GM10248 (cell line): ENCODE data around the gene TNFRSF11A.

Source experiments
- CTCF ChIA-PET: fragments of 300-600 bp; sonication (Branson Sonifier 250); formaldehyde crosslinking; extraction: SDS; loops from one replicate; lab custom pipeline; 2021; ENCODE audit warnings: antibody characterized with exemption; lab: Yijun Ruan, JAX
- POLR2A ChIA-PET: fragments of 350-650 bp; sonication (Branson Sonifier 250); formaldehyde crosslinking; extraction: SDS; loops from one replicate; lab custom pipeline; 2020; ENCODE audit warnings: antibody characterized with exemption; lab: Yijun Ruan, JAX
- DNase-seq: peaks from one replicate; pipeline ENCODE4 v3.0.0; 2012; ENCODE audit errors: extremely low spot score
- TF ChIP-seq, protein P1 (sequence below): IDR thresholded peaks from 2 replicates; pipeline ENCODE4 v1.5.1; 2012; ENCODE audit warnings: mild to moderate bottlenecking, low read depth; ENCODE audit errors: extremely low read depth, missing control alignments, control extremely low read depth

Gene TNFRSF11A

DNA sequence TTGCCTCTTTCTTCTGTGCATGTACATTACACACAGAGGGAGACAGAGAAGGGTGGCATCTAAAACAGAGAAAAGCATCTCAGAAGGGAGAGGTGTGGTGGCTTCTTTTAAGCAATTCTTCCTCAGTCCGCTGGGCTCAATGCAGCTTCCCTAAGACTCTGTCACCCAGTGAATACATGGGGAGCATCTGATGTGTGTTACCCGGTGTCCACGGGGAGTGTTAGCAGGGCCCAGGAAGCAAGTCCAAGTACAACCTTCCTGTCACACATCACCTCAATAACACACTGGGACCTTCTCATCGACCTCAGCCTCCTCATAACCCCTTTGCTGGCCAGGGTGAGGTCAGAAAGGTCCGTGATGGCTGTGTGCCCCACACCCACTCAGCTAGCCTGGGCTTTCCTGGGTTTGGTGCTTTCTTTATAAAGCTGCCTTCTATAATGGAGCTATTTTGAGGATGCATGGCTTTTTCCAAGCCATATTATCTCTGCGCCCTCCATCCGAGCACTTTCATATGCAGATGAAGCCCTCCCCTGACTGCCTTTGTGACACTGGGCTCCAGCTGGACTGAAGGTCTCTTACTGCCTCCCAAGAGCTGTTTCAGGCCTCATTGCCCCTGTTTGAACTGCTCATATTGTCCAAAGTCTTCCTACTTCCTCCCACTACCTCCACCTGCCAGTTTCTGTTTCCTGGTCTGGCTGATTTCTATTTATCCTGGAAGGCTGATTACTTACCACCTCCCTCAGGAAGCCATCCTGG lies 21.4 kb downstream of the TNFRSF11A start:
- TF ChIP-seq, protein P1, sequence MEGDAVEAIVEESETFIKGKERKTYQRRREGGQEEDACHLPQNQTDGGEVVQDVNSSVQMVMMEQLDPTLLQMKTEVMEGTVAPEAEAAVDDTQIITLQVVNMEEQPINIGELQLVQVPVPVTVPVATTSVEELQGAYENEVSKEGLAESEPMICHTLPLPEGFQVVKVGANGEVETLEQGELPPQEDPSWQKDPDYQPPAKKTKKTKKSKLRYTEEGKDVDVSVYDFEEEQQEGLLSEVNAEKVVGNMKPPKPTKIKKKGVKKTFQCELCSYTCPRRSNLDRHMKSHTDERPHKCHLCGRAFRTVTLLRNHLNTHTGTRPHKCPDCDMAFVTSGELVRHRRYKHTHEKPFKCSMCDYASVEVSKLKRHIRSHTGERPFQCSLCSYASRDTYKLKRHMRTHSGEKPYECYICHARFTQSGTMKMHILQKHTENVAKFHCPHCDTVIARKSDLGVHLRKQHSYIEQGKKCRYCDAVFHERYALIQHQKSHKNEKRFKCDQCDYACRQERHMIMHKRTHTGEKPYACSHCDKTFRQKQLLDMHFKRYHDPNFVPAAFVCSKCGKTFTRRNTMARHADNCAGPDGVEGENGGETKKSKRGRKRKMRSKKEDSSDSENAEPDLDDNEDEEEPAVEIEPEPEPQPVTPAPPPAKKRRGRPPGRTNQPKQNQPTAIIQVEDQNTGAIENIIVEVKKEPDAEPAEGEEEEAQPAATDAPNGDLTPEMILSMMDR = no peak
- ChIA-PET CTCF (interaction anchor here (1.0 to 4.1 kb wide), 2 partner anchors 12 to 16 kb away, joined by 5 to 13 read pairs; no protein-coding TSS in a partner anchor), POLR2A (no interaction called here)
- no peak for DNase-seq

GRCh38 chr18:62347089-62347506 lies 22.0 kb downstream of the TNFRSF11A start:
- TF ChIP-seq, protein P1 = no peak
- ChIA-PET POLR2A (no interaction called here), CTCF (interaction anchor here (4.1 kb wide), 1 partner anchor 12 kb away, joined by 13 read pairs; no protein-coding TSS in a partner anchor)
- no peak for DNase-seq

- TF ChIP-seq, protein P1 = no peak
Observed at GRCh38 chr18:62348474-62348873, 23.4 kb downstream of the TNFRSF11A start.

DNA sequence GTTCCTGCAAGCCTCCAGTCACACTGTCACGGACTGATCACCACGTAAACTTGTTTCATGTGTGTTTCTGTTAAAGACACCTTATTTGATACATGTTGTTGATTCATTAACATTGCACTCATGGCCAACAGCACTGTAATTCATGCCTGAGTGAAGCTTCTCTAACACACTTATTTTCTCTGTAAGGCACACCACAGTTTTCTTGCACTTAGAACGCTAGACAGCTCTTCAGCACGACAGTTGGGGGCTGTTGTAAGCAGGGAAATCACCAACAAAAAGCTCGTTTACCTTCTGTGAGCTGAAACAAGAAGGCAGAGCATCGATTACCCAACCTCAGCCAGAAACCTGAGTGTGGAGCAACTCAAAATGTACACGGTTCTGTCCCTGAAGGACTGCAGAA lies 28.1 kb downstream of the TNFRSF11A start:
- TF ChIP-seq, protein P1 = no peak
- DNase-seq = no peak
- CTCF ChIA-PET = no interaction called here
- POLR2A ChIA-PET = no interaction called here

More at GRCh38 chr18:62348474-62348873, 23.4 kb downstream of the TNFRSF11A start:
- POLR2A ChIA-PET = no interaction called here
- DNase-seq = no peak
- CTCF ChIA-PET = interaction anchor here (0.9 kb wide), 1 partner anchor 77 kb away, joined by 3 read pairs; no protein-coding TSS in a partner anchor

- TF ChIP-seq, protein P1 = no peak
- CTCF ChIA-PET = no interaction called here
- no peak for DNase-seq
- POLR2A ChIA-PET = no interaction called here
Observed at GRCh38 chr18:62354151-62354550, 29.0 kb downstream of the TNFRSF11A start.

- POLR2A ChIA-PET = no interaction called here
- no peak for DNase-seq
- TF ChIP-seq, protein P1 = no peak
- CTCF ChIA-PET = interaction anchor here (1.3 to 1.5 kb wide), 2 partner anchors 11 to 30 kb away, joined by 3 to 4 read pairs; no protein-coding TSS in a partner anchor
Observed at GRCh38 chr18:62357079-62357719, 32.1 kb downstream of the TNFRSF11A start.
